Stimulated activated memory B cell treated with anti-CD40 and anti-IgM and Interleukin-4, amounts not matched to agents 10 μg/mL and 1 μg/mL and 100 μg/mL, for 72 hours (primary cell): ENCODE measurements around the gene ZBTB11.
"Not testable (repeated sequence)": the region's sequence is repeated elsewhere in the genome, so short reads cannot be mapped to it uniquely, and the experiment has no call there.

Source experiments
- ATAC-seq: fragments of 150-1000 bp; cut with Tn5 transposase; 2 replicates; pipeline ENCODE4 v1.10.0; 2021
- H3K27ac Mint-ChIP-seq: one replicate; pipeline ENCODE4 v1.8.0; 2022; ENCODE audit warnings: mild to moderate bottlenecking, mixed read lengths
- H3K27me3 Mint-ChIP-seq: one replicate; pipeline ENCODE4 v1.8.0; 2022; ENCODE audit warnings: mixed read lengths
- H3K36me3 Mint-ChIP-seq: one replicate; pipeline ENCODE4 v1.8.0; 2022; ENCODE audit warnings: mixed read lengths
- H3K4me1 Mint-ChIP-seq: one replicate; pipeline ENCODE4 v1.8.0; 2022; ENCODE audit warnings: mixed read lengths
- H3K4me3 Mint-ChIP-seq: one replicate; pipeline ENCODE4 v1.8.0; 2022; ENCODE audit warnings: mild to moderate bottlenecking, moderate library complexity, mixed read lengths
- H3K9me3 Mint-ChIP-seq: one replicate; pipeline ENCODE4 v1.8.0; 2022; ENCODE audit warnings: mixed read lengths

The ZBTB11 gene

GRCh38 chr3:101675709-101676215 is 1.2 kb downstream of the ZBTB11 start:
- Mint-ChIP-seq H3K4me1 (peaks cover 46% of the 10 kb centered on the region), H3K36me3 (peaks cover 35% of the 10 kb centered on the region), H3K27me3 (no peaks in the 10 kb centered on the region), H3K9me3 (no peaks in the 10 kb centered on the region), H3K4me3 (peak overlapping the region; percentile 94), H3K27ac (peak overlapping the region; percentile 96)
- no peak for ATAC-seq

GRCh38 chr3:101674518-101674917 is 2.4 kb downstream of the ZBTB11 start:
- H3K36me3 Mint-ChIP-seq = peaks cover 24% of the 10 kb centered on the region
- ATAC-seq = no peak
- H3K27me3 Mint-ChIP-seq = no peaks in the 10 kb centered on the region
- H3K9me3 Mint-ChIP-seq = no peaks in the 10 kb centered on the region
- H3K4me3 Mint-ChIP-seq = no peak overlapping the region
- peaks cover 43% of the 10 kb centered on the region for H3K4me1 Mint-ChIP-seq
- H3K27ac Mint-ChIP-seq = no peak overlapping the region

DNA sequence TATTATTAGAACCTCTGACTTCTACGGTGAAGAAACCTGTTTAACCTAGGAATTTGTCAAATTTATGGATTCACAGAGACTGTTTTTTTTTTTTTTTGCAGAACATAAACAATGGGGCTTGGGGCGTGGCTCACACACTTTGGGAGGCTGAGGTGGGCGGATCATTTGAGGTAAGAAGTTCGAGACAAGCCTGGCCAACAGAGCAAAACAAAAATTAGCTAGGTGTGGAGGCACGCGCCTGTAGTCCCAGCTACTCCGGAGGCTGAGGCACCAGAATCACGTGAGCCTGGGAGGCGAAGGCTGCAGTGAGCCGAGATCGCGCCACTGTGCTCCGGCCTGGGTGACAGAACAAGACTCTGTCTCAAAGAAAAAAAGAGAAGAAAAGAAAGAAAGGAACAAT is 3.0 kb downstream of the ZBTB11 start:
- no peak for ATAC-seq
- Mint-ChIP-seq H3K9me3 (no peaks in the 10 kb centered on the region), H3K27me3 (no peaks in the 10 kb centered on the region), H3K4me3 (peak overlapping the region; percentile 67), H3K36me3 (peaks cover 23% of the 10 kb centered on the region), H3K4me1 (peaks cover 43% of the 10 kb centered on the region), H3K27ac (peak overlapping the region; percentile 58)

GRCh38 chr3:101671014-101671413 is 5.9 kb downstream of the ZBTB11 start:
- no peak for ATAC-seq
- Mint-ChIP-seq H3K27me3 (no peaks in the 10 kb centered on the region), H3K36me3 (peaks cover 38% of the 10 kb centered on the region), H3K4me1 (peaks cover 39% of the 10 kb centered on the region), H3K9me3 (no peaks in the 10 kb centered on the region), H3K27ac (no peak overlapping the region), H3K4me3 (no peak overlapping the region)

GRCh38 chr3:101667844-101668243 is 9.1 kb downstream of the ZBTB11 start:
- Mint-ChIP-seq H3K4me1 (peaks cover 19% of the 10 kb centered on the region), H3K27ac (no peak overlapping the region), H3K9me3 (no peaks in the 10 kb centered on the region), H3K36me3 (peaks cover 54% of the 10 kb centered on the region), H3K4me3 (no peak overlapping the region), H3K27me3 (no peaks in the 10 kb centered on the region)
- no peak for ATAC-seq

DNA sequence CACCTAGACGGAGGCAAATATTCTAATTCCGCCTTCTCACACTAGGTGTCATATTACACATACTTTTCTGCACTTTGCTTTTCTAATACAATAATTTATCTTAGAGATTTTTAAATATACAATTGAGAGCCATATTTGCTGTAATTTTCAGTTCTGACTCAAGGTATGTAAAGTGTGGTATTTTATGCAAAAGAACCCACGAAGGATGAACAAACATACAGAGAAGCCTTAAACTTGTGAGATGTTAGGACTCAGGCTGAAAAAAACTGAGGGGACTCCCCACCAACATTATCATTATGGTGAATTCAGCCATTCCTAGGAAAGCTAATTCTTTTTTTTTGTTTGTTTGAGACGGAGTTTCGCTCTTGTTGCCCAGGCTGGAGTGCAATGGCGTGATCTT is 9.6 kb downstream of the ZBTB11 start:
- Mint-ChIP-seq H3K36me3 (peaks cover 49% of the 10 kb centered on the region), H3K4me1 (peaks cover 14% of the 10 kb centered on the region), H3K27me3 (no peaks in the 10 kb centered on the region), H3K4me3 (no peak overlapping the region), H3K27ac (no peak overlapping the region), H3K9me3 (no peaks in the 10 kb centered on the region)
- ATAC-seq = no peak

GRCh38 chr3:101665851-101666250 is 11.1 kb downstream of the ZBTB11 start:
- Mint-ChIP-seq H3K4me3 (no peak overlapping the region), H3K9me3 (no peaks in the 10 kb centered on the region), H3K27ac (no peak overlapping the region), H3K36me3 (peaks cover 47% of the 10 kb centered on the region), H3K27me3 (no peaks in the 10 kb centered on the region), H3K4me1 (peaks cover 13% of the 10 kb centered on the region)
- ATAC-seq = peak; percentile 45

GRCh38 chr3:101665357-101665756 is 11.6 kb downstream of the ZBTB11 start:
- Mint-ChIP-seq H3K36me3 (peaks cover 49% of the 10 kb centered on the region), H3K4me3 (no peak overlapping the region), H3K4me1 (peaks cover 13% of the 10 kb centered on the region), H3K27me3 (no peaks in the 10 kb centered on the region), H3K9me3 (no peaks in the 10 kb centered on the region), H3K27ac (no peak overlapping the region)
- ATAC-seq = no peak

DNA sequence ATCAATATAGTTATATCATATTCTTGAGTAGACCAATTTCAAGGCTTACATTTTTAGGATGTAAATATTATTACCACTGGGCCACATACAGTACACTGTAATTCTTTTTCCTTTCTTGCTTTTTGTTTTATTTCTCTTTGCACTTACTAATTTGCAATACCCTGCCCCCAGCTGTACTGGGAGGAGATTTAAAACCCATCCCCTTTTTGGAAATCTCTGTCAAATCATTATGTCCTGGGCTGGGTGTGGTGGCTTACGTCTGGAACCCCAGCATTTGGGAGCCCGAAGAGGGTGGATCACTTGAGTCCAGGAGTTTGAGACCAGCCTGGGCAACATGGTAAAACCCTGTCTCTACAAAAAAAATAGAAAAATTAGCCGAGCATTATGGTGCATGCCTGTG is 16.2 kb downstream of the ZBTB11 start:
- Mint-ChIP-seq H3K36me3 (peaks cover 66% of the 10 kb centered on the region), H3K27ac (no peak overlapping the region), H3K4me1 (no peaks in the 10 kb centered on the region), H3K27me3 (no peaks in the 10 kb centered on the region), H3K4me3 (no peak overlapping the region), H3K9me3 (no peaks in the 10 kb centered on the region)
- ATAC-seq = no peak

DNA sequence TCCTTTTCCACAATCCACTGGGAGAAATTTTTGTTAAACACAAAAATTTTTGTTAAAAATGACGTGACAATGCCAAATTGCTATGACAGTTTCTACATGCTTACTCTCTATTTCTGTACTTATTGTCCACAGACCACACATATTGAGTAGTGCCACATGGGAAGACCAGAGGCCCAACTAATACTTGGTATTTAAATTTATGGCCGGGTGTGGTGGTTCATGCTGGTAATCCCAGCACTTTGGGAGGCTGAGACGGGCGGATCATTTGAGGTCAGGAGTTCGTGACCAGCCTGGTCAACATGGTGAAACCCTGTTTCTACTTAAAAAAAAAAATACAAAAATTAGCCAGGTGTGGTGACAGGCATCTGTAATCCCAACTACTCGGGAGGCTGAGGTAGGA is 20.3 kb downstream of the ZBTB11 start:
- H3K27me3 Mint-ChIP-seq = no peaks in the 10 kb centered on the region
- no peak overlapping the region for H3K27ac Mint-ChIP-seq
- no peaks in the 10 kb centered on the region for H3K9me3 Mint-ChIP-seq
- ATAC-seq = no peak
- peaks cover 81% of the 10 kb centered on the region for H3K36me3 Mint-ChIP-seq
- no peaks in the 10 kb centered on the region for H3K4me1 Mint-ChIP-seq
- H3K4me3 Mint-ChIP-seq = no peak overlapping the region

GRCh38 chr3:101646726-101647125 is 30.2 kb downstream of the ZBTB11 start:
- ATAC-seq = no peak
- Mint-ChIP-seq H3K9me3 (no peaks in the 10 kb centered on the region), H3K36me3 (peaks cover 33% of the 10 kb centered on the region), H3K4me3 (no peak overlapping the region), H3K4me1 (no peaks in the 10 kb centered on the region), H3K27ac (no peak overlapping the region), H3K27me3 (no peaks in the 10 kb centered on the region)

GRCh38 chr3:101643861-101644613 is 32.9 kb downstream of the ZBTB11 start:
- no peaks in the 10 kb centered on the region for H3K4me1 Mint-ChIP-seq
- H3K9me3 Mint-ChIP-seq = no peaks in the 10 kb centered on the region
- no peak overlapping the region for H3K4me3 Mint-ChIP-seq
- no peaks in the 10 kb centered on the region for H3K27me3 Mint-ChIP-seq
- H3K36me3 Mint-ChIP-seq = peaks cover 17% of the 10 kb centered on the region
- no peak for ATAC-seq
- H3K27ac Mint-ChIP-seq = no peak overlapping the region

GRCh38 chr3:101643009-101643844 is 33.7 kb downstream of the ZBTB11 start:
- H3K27me3 Mint-ChIP-seq = no peaks in the 10 kb centered on the region
- peaks cover 10% of the 10 kb centered on the region for H3K36me3 Mint-ChIP-seq
- no peaks in the 10 kb centered on the region for H3K9me3 Mint-ChIP-seq
- H3K4me1 Mint-ChIP-seq = no peaks in the 10 kb centered on the region
- H3K27ac Mint-ChIP-seq = no peak overlapping the region
- ATAC-seq = no peak
- H3K4me3 Mint-ChIP-seq = no peak overlapping the region

GRCh38 chr3:101642441-101642840 is 34.5 kb downstream of the ZBTB11 start:
- Mint-ChIP-seq H3K36me3 (peaks cover 10% of the 10 kb centered on the region), H3K27ac (no peak overlapping the region), H3K4me3 (no peak overlapping the region), H3K9me3 (no peaks in the 10 kb centered on the region), H3K27me3 (no peaks in the 10 kb centered on the region), H3K4me1 (no peaks in the 10 kb centered on the region)
- no peak for ATAC-seq

DNA sequence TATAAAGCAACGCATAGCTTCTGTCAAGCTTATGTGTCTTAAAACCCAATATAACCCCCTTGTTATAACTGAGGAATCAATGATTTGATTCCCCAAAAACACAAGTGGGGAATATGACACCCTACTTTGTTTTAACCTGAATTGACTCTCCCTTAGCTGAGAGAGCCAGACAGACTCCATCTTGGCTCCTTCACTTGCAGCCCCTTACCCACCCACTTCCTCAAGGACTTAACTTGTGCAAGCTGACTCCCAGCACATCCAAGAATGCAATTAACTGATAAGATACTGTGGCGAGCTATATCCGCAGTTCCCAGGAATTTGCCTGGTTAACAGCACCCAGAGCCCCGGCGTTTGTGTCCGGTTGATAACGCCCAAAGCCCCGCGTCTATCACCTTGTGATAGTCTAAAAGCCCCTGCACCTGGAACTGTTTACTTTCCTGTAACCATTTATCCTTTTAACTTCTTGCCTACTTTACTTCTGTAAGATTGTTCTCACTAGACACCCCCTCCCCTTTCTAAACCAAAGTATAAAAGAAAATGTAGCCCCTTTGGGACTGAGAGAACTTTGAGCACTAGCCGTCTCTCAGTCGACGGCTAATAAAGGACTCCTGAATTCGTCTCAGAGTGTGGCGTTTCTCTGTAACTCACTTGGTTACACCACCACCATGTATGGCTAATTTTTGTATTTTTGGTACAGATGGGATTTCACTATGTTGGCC is 35.4 kb downstream of the ZBTB11 start:
- not testable (repeated sequence) for H3K27ac Mint-ChIP-seq

More for the DNA sequence above, 35.4 kb downstream of the ZBTB11 start:
- not testable (repeated sequence) for H3K4me1 Mint-ChIP-seq, H3K9me3 Mint-ChIP-seq, H3K27me3 Mint-ChIP-seq, ATAC-seq, H3K4me3 Mint-ChIP-seq
- H3K36me3 Mint-ChIP-seq = peaks cover 10% of the 10 kb centered on the region
